ENCODE results near the gene SCN4B.
"Not testable (repeated sequence)": the region's sequence is repeated elsewhere in the genome, so short reads cannot be mapped to it uniquely, and the experiment has no call there.

Gene SCN4B

DNA sequence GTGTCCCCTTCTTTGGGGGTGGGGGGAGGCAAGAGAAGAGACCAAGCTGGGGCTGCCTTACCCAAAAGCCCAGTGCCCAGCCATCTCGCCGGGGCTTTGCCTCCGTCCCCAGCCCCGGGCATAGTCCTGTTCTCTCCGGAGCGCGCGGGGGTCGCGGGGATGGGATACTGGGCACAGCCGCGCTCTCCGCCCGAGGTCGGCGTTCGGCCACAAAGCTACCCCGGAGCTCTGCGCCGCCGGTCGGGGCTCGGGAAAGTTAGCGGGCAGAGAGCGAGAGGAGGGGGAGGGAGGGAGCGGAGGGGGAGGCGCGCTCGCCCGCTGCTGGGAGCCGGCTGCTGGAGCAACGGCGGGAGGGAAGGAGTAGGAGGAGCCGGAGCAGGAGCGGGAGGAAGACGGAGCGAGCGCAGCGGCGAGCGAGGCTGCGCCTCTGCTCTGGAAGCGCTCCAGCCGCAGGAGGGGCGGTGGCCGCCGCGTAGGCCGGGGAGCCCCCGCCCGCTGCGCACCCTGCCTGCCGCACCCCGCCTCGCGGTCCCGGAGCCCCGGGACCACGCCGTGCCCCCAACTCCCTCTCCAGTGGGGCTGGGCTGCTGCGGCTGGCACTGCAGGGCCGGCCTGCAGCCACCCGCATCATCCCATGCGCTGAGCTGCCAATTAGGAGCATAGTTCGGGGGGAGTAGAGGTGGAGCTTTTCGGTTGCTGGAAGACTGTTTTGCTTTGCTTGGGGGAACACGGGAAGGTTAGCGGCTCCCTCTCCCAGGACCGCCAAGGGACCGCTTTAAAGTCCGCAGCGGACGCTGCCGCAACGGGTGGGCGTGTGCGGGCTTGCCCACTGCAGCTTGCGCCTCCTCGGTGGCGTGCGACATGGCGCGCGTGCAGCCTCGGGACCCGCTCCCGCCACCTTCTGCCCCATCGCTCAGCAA lies at the start of gene SCN4B:
Gene SCN4B (minus strand): TSS at position 272 of the 920 bp plus-strand sequence. CDS start 150 bp downstream, at position 122.
- DNase-seq, result no peak

GRCh38 chr11:118201966-118202365 lies 49.3 kb upstream of the SCN4B start:
- DNase-seq, result no peak

DNA sequence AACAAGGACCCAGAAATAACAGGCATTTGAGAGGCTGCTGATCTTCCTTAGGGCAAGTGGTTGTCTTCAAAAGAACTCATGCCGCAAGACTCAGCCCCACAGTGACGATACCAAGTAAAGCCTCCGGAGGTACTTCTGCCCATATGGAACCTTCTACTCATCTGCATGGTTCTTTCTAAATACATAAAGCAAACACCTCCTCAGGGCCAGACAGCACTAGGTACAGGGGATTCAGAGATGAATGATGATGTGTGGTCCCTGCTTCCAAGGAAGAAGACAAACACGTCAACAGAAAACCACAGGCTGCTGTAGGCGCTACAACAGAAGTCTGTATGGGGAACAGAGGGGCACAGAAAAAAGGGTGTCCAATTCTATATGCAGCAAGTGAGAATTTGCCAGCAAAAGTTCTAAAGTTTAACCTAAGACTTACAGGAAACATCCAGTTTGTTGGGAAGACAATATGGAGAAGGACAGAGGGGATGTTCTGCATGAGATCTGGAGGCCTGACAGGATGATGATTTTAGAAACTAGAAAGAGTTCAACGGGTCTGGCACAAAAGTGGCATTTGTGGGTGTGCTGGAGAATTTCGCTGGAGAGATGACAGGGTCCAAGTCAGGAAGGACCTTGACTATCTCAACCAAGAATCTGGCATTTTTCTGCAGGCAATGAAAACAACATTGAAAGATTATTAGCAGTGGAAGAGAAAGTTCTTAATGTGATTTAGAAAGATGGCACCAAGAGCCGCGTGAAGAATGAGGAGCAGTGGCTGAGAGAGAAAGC lies 48.5 kb upstream of the SCN4B start:
- no peak for DNase-seq

- no peak for DNase-seq
Observed at GRCh38 chr11:118200497-118200896, 47.9 kb upstream of the SCN4B start.

- DNase-seq, result no peak
Observed at GRCh38 chr11:118199135-118199534, 46.5 kb upstream of the SCN4B start.

GRCh38 chr11:118198370-118198769 lies 45.7 kb upstream of the SCN4B start:
- DNase-seq, result no peak

GRCh38 chr11:118194835-118195627 lies 42.4 kb upstream of the SCN4B start:
- no peak for DNase-seq

DNA sequence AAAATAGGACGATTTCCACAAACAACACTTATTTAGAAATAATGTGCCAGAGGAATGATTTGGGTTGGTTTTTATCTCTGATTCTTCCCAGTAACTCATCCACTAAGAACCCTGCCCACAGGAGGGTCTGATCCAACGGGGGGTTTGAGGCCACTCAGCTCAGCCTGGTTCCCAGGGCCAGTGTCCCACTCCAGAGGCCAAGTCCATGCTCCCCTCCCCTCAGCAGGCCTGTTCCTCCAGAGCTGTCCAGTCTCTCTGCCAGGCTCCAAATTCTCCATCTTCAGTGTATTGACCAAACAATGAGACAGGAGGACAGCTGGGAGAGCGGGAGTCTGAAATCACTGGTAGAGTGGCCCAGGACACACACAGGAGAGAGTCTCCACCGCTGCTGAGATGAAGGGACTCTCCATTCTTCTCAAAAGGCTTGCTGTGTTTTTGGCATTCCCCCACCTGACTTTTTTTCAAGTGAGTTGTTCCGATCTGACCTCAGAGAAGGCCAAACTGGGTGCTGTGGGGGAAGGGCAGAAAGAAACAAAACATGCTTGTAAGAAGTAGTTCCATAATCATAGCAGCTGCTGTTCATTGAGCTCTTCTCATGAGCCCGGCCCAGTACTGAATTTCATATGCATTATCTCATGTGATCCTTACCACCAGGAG lies 41.4 kb upstream of the SCN4B start:
- DNase-seq, result no peak

GRCh38 chr11:118192817-118193216 lies 40.2 kb upstream of the SCN4B start:
- DNase-seq, result not testable (repeated sequence)

- not testable (repeated sequence) for DNase-seq
Observed at GRCh38 chr11:118190942-118191506, 38.4 kb upstream of the SCN4B start.

DNA sequence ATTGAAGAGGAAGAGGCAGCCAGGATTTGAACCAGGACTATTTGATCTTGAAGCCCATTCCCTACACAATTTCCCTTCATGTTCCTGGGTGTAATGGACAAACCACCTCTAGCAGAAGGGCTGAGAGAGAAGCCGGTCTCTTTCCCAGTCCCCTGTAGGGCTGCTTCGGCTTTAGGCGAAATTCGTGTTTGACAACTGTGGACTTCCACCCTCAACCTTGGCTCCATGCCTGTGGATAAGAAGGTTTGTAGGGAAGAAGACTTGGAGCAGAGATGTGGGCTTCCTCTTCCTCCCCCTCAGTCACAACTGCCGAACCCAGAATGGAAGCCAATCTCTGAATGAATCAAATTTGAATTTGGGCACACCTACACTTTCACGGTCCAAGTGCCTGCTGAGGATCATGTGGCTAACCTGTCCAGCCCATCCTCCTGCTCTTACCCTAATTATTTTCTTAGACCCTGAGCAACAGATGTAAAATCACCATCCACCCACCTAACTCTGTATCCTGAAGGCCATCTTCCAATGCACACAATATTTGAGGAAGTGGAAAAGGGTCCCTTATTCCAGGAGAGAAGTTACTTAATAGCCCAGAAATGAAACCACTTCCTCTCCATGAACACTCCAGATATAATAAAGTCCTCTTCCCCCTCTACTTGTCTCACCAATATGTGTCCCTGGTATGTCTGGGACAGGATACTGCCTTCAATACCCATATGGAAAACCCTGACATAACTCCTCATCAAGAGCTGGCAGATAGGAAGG lies 33.9 kb upstream of the SCN4B start:
- DNase-seq, result no peak

- no peak for DNase-seq
Observed at GRCh38 chr11:118184784-118185579, 32.4 kb upstream of the SCN4B start.

DNA sequence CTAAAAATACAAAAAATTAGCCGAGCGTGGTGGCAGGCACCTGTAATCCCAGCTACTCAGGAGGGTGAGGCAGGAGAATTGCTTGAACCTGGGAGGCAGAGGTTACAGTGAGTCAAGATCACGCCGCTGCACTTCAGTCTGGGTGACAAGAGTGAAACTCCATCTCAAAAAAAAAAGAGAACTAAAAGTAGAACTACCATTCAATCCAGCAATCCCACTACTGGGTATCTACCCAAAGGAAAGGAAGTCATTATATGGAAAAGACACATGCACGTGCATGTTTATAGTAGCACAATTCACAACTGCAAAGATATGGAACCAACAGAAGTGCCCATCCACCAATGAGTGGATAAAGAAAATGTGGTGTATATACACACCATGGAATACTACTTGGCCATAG lies 31.1 kb upstream of the SCN4B start:
- not testable (repeated sequence) for DNase-seq

DNA sequence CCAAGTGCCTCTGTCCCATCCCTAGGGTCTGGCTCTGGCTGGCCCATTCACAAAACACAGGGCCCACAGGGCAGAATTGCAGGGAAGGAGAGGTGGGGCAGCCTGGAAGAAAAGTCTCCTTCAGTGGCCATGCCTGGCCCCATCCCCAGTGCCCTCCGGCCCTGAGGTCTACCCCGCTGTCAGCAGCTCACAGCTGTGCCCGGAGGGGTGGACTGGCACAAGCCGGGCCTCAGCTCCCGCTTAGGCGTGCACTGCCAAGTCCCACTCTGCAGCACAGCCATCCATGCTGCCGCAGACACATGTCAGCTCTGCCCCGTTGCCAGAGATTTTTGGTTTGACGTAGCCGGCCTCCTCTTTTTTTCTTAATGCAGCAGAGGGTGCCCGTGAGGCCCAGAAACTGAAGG lies 27.7 kb upstream of the SCN4B start:
- peak; percentile 42 for DNase-seq

- no peak for DNase-seq
Observed at GRCh38 chr11:118176778-118177134, 24.1 kb upstream of the SCN4B start.

DNA sequence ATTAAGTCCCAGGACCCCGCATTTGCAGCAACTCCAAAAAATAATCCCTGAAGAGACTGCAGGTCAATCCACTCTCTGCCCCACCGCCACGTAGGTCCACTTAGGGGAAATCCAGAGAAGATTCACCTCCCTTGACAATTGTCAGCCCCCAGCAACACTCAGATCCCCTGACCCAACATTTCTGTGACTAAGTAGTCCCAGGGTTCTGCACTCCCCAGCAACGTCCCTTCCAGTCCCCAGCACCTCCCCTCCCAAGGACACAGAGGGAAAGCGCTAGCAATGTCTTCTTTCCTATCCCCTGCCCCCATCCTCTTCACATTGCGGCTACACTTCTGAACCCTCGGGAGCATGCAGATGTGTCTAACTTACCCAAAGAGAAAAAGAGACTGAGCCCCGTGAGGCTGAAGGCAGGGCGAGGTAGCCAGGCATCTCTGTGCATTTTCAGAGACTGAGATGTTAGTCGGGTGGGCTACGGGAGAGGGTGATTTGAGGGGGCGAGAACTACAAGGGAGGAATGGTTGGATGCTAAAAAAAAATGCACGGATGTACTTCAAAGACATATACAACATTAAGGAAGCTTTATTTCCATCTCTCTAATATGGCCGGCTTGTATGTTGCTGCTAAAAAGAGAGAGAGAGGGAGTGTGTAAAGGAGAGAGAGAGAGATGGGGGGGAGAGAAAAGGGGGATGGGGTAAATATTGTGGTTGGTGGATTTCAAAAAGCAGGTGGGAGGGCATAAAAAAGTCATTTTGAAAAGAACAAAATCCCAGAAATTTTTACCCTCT lies 23.6 kb upstream of the SCN4B start, which contains the start of gene SCN2B:
Gene SCN2B (minus strand): TSS at position 647 of the 785 bp plus-strand sequence. CDS start 208 bp downstream, at position 439.
- DNase-seq, result no peak

GRCh38 chr11:118175031-118175992 lies 22.7 kb upstream of the SCN4B start:
- no peak for DNase-seq

GRCh38 chr11:118174006-118174567 lies 21.5 kb upstream of the SCN4B start:
- no peak for DNase-seq
